H1 (cell line): ENCODE data around the gene GTF2F2. TPM values are rescaled to one million over a fixed set of nuclear protein-coding genes. Genes with fewer than 3 reads are reported as not detected.

Experiments
- CTCF ChIA-PET: fragments of 300-600 bp; sonication (Branson Sonifier 250); formaldehyde crosslinking; loops from one replicate; lab custom pipeline; 2021; ENCODE audit not compliant: partially characterized antibody; lab: Charles Lee
- POLR2A ChIA-PET: fragments of 300-600 bp; sonication (Branson Sonifier 250); formaldehyde crosslinking; loops from one replicate; lab custom pipeline; 2021; ENCODE audit warnings: inconsistent platforms; ENCODE audit not compliant: partially characterized antibody; lab: Charles Lee
- DNase-seq, 2 experiments: peaks; one replicate each; pipeline versions ENCODE4 v3.0.0 to v3.0.0-alpha.2; 2010 to 2022; ENCODE audit warnings: low spot score in 2 of 2, low read depth in 1 of 2, mixed read lengths in 1 of 2
- FAIRE-seq: peaks from 2 replicates; lab custom pipeline; 2011; peaks lifted over from hg19 to GRCh38; lab: Jason Lieb, UNC
- H2AFZ ChIP-seq: 2 replicates; pipeline ENCODE4 v1.8.1; 2012; ENCODE audit warnings: low read length, inconsistent platforms
- H2AK5ac ChIP-seq: 2 replicates; pipeline ENCODE4 v1.6.1; 2013; ENCODE audit warnings: low read depth, low read length
- H2BK120ac ChIP-seq: replicated peaks from 2 replicates; pipeline ENCODE3; 2013; ENCODE audit warnings: low read depth, low read length, inconsistent platforms
- H2BK12ac ChIP-seq: 2 replicates; pipeline ENCODE4 v1.6.1; 2013; ENCODE audit warnings: low read depth, low read length
- H2BK15ac ChIP-seq: 2 replicates; pipeline ENCODE4 v1.6.1; 2013; ENCODE audit warnings: low read length
- H2BK20ac ChIP-seq: 2 replicates; pipeline ENCODE4 v1.6.1; 2013; ENCODE audit warnings: low read length
- H2BK5ac ChIP-seq: 2 replicates; pipeline ENCODE4 v1.6.1; 2013; ENCODE audit warnings: low read depth, low read length
- H3K14ac ChIP-seq: 2 replicates; pipeline ENCODE4 v1.6.1; 2013; ENCODE audit warnings: inconsistent platforms; ENCODE audit not compliant: insufficient read length
- H3K18ac ChIP-seq: 2 replicates; pipeline ENCODE4 v1.6.1; 2013; ENCODE audit warnings: low read length; ENCODE audit errors: extremely low read depth
- H3K23ac ChIP-seq: 2 replicates; pipeline ENCODE4 v1.6.1; 2013; ENCODE audit warnings: inconsistent platforms; ENCODE audit not compliant: insufficient read length
- H3K23me2 ChIP-seq: 2 replicates; pipeline ENCODE4 v1.6.1; 2013; ENCODE audit warnings: low read depth, low read length
- H3K27ac ChIP-seq: 2 replicates; pipeline ENCODE4 v1.6.1; 2011; ENCODE audit warnings: low read depth, low read length, inconsistent platforms
- H3K27me3 ChIP-seq, 4 experiments: replicated peaks in 1 of 4; 1 replicate in 1 of 4; 2 replicates in 3 of 4; pipeline versions ENCODE4 v1.6.1 to v1.8.1; 2011 to 2013; ENCODE audit warnings: low read length in 3 of 4, mild to moderate bottlenecking in 3 of 4, inconsistent platforms in 2 of 4, mixed read lengths in 2 of 4, moderate library complexity in 1 of 4; ENCODE audit not compliant: control insufficient read depth in 3 of 4, insufficient read depth in 3 of 4; ENCODE audit errors: extremely low read depth in 1 of 4
- H3K36me3 ChIP-seq, 4 experiments: 2 replicates each; pipeline versions ENCODE4 v1.6.1 to v1.8.1; 2011 to 2013; ENCODE audit warnings: mild to moderate bottlenecking in 4 of 4, low read length in 3 of 4, moderate library complexity in 2 of 4, control low read depth in 1 of 4, inconsistent platforms in 1 of 4; ENCODE audit not compliant: insufficient read depth in 4 of 4, control insufficient read depth in 2 of 4
- H3K4ac ChIP-seq: replicated peaks from 2 replicates; pipeline ENCODE3; 2013; ENCODE audit warnings: low read length, low read depth, mixed read lengths, inconsistent platforms; ENCODE audit not compliant: insufficient read length
- H3K4me1 ChIP-seq, 4 experiments: replicated peaks in 1 of 4; 1 replicate in 1 of 4; 2 replicates in 3 of 4; pipeline versions ENCODE4 v1.6.1 to v1.8.1; 2011 to 2013; ENCODE audit warnings: low read length in 3 of 4, inconsistent platforms in 2 of 4, mixed read lengths in 1 of 4; ENCODE audit not compliant: insufficient read depth in 4 of 4, control insufficient read depth in 3 of 4
- H3K4me2 ChIP-seq, 2 experiments: 2 replicates each; pipeline versions ENCODE4 v1.6.1 to v1.8.1; 2011 to 2013; ENCODE audit warnings: low read depth in 2 of 2, low read length in 2 of 2, control low read depth in 1 of 2, inconsistent platforms in 1 of 2, mild to moderate bottlenecking in 1 of 2; ENCODE audit not compliant: insufficient read depth in 1 of 2
- H3K4me3 ChIP-seq, 4 experiments: fragments of 200-600, 300-600 bp in 1 of 4; sonication (generic), shearing (Covaris generic), sonication (Bioruptor Twin) in 1 of 4; 2 replicates each; pipeline versions ENCODE4 v1.5.1 to v1.8.1; 2011 to 2016; ENCODE audit warnings: low read length in 4 of 4, low read depth in 3 of 4, control low read depth in 2 of 4, inconsistent platforms in 2 of 4, mild to moderate bottlenecking in 2 of 4, mixed read lengths in 1 of 4, moderate library complexity in 1 of 4; ENCODE audit not compliant: insufficient read depth in 2 of 4; ENCODE audit errors: extremely low read depth in 1 of 4
- H3K56ac ChIP-seq: replicated peaks from 2 replicates; pipeline ENCODE3; 2013; ENCODE audit warnings: low read depth, mild to moderate bottlenecking, mixed read lengths, low read length, inconsistent platforms; ENCODE audit not compliant: insufficient read length
- H3K79me1 ChIP-seq: 2 replicates; pipeline ENCODE4 v1.6.1; 2013; ENCODE audit warnings: low read depth, low read length, control low read depth
- H3K79me2 ChIP-seq, 2 experiments: 2 replicates each; pipeline versions ENCODE4 v1.6.1 to v1.8.1; 2012 to 2013; ENCODE audit warnings: low read length in 2 of 2, mild to moderate bottlenecking in 2 of 2, inconsistent platforms in 1 of 2; ENCODE audit not compliant: insufficient read depth in 2 of 2, control insufficient read depth in 1 of 2
- H3K9ac ChIP-seq, 4 experiments: replicated peaks in 1 of 4; 1 replicate in 1 of 4; 2 replicates in 3 of 4; pipeline versions ENCODE4 v1.6.1 to v1.8.1; 2011 to 2013; ENCODE audit warnings: low read depth in 3 of 4, low read length in 3 of 4, control low read depth in 2 of 4, mild to moderate bottlenecking in 2 of 4, moderate library complexity in 2 of 4, inconsistent platforms in 1 of 4; ENCODE audit errors: extremely low read depth in 1 of 4
- H3K9me3 ChIP-seq, 2 experiments: 2 replicates each; pipeline versions ENCODE4 v1.6.1 to v1.8.1; 2012 to 2013; ENCODE audit warnings: mild to moderate bottlenecking in 2 of 2, moderate library complexity in 2 of 2, control low read depth in 1 of 2, inconsistent platforms in 1 of 2, low read depth in 1 of 2, low read length in 1 of 2, mixed read lengths in 1 of 2; ENCODE audit not compliant: insufficient read depth in 2 of 2
- H4K20me1 ChIP-seq, 2 experiments: replicated peaks in 1 of 2; 2 replicates each; pipeline versions ENCODE3 to v1.8.1; 2011 to 2013; ENCODE audit warnings: inconsistent platforms in 2 of 2, low read length in 2 of 2, mild to moderate bottlenecking in 1 of 2; ENCODE audit not compliant: insufficient read depth in 2 of 2, control insufficient read depth in 1 of 2
- H4K5ac ChIP-seq: 2 replicates; pipeline ENCODE4 v1.6.1; 2013; ENCODE audit warnings: low read length, low read depth, mixed read lengths, inconsistent platforms; ENCODE audit not compliant: insufficient read length
- H4K8ac ChIP-seq: 2 replicates; pipeline ENCODE4 v1.8.0; 2013; ENCODE audit warnings: mild to moderate bottlenecking, moderate library complexity, low read length, inconsistent platforms; ENCODE audit not compliant: insufficient read depth; ENCODE audit errors: extremely low read depth
- H4K91ac ChIP-seq: replicated peaks from 2 replicates; pipeline ENCODE3; 2013; ENCODE audit warnings: low read length, mixed read lengths, inconsistent platforms; ENCODE audit not compliant: insufficient read length
- ASH2L ChIP-seq: fragments of 200-600, 300-600 bp; sonication (generic); IDR thresholded peaks from one replicate; pipeline ENCODE4 v1.7.1; 2017; ENCODE audit warnings: low read length
- CHD1 ChIP-seq: IDR thresholded peaks from 2 replicates; pipeline ENCODE4 v1.6.1; 2012; ENCODE audit warnings: low read depth, low read length, improper control_type of control experiment
- GABPA ChIP-seq: IDR thresholded peaks from 2 replicates; pipeline ENCODE4 v1.6.1; 2011; ENCODE audit warnings: mild to moderate bottlenecking, low read length, moderate library complexity, borderline replicate concordance; ENCODE audit not compliant: insufficient read depth
- NRF1 ChIP-seq: IDR thresholded peaks from 2 replicates; pipeline ENCODE4 v1.6.1; 2011; ENCODE audit warnings: mild to moderate bottlenecking, low read depth, low read length, improper control_type of control experiment
- RAD21 ChIP-seq, 2 experiments: IDR thresholded peaks in 1 of 2; conservative IDR thresholded peaks in 1 of 2; 2 replicates each; pipeline ENCODE4 v1.6.1; 2011; ENCODE audit warnings: low read depth in 2 of 2, low read length in 2 of 2, improper control_type of control experiment in 1 of 2, inconsistent platforms in 1 of 2, mild to moderate bottlenecking in 1 of 2, moderate library complexity in 1 of 2
- SAP30 ChIP-seq: fragments of 300-600 bp; sonication (generic); IDR thresholded peaks from 2 replicates; pipeline ENCODE4 v1.7.1; 2012; ENCODE audit warnings: low read length, moderate library complexity, mild to moderate bottlenecking, inconsistent platforms; ENCODE audit not compliant: insufficient read depth, insufficient replicate concordance
- SIX5 ChIP-seq: IDR thresholded peaks from 2 replicates; pipeline ENCODE4 v1.6.1; 2011; ENCODE audit warnings: mild to moderate bottlenecking, low read depth, low read length
- WGBS, 2 experiments: shearing (Covaris generic) in 1 of 2; methylation state at CpG; one replicate each; pipeline versions ENCODE4 v1.1.6 to v1.1.7; 2013 to 2015; ENCODE audit warnings: low lambda C conversion rate in 2 of 2, mixed read lengths in 2 of 2, inconsistent platforms in 1 of 2, low coverage in 1 of 2, missing lambda C conversion rate in 1 of 2; ENCODE audit not compliant: insufficient replicate concordance in 2 of 2, insufficient coverage in 1 of 2, insufficient read length in 1 of 2; ENCODE audit errors: extremely low coverage in 1 of 2, missing lambda C conversion rate in 1 of 2; 5-methylcytosine and 5-hydroxymethylcytosine counted together
- polyA plus RNA-seq, 7 experiments: library from polyadenylated mRNA; depleted of rRNA in 3 of 7; stranded (reverse) in 5 of 7; unstranded in 2 of 7; fragments of >200 nt in 5 of 7; fragments of 200-250 nt in 2 of 7; gene quantifications; 1 replicate in 5 of 7; 2 replicates in 1 of 7; 4 replicates in 1 of 7; pipeline versions ENCODE4 v1.2.1 to v1.2.3, GENCODE V29; 2011 to 2013; ENCODE audit warnings: missing spikeins in 2 of 7, mixed read lengths in 2 of 7
- total RNA-seq: library from RNA; stranded (reverse); fragmentation: NEBNext Ultra II Directional; extraction: Animal tissue kit (Norgen Biotek cat#: 25700); gene quantifications from 2 replicates; pipeline ENCODE4 v1.2.1, GENCODE V29; 2021

The GTF2F2 gene
- total and polyA plus RNA-seq, 2 of the 8 experiments (the other 6 are each of a cell fraction or from before 2014, with no cell fraction given): 10.8 to 31.1 TPM

DNA sequence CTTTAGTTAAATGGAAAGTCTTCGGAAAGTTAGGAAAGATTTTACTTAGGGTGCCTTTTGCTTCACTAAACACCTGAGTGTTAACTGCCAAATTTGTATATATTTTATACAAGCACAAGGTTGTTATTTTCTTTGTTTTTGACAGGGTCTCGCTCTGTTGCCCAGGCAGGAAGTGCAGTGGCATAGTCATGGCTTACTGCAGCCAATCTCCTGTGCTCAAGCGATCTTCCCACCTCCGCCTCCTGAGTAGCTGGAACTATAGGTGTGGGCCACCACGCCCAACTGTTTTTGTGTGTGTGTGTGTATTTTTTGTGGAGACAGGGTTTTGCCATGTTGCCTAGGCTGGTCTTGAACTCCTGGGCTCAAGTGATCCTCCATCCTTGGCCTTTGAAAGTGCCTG, 64.4 kb downstream of the GTF2F2 start:
- H3K27ac ChIP-seq: no peak overlapping the region

More for the DNA sequence above, 64.4 kb downstream of the GTF2F2 start:
- Histone ChIP-seq H4K20me1 (no peaks in the 10 kb centered on the region), H3K18ac (no peak overlapping the region), H4K91ac (no peak overlapping the region), H2AK5ac (no peak overlapping the region), H2BK12ac (no peak overlapping the region), H3K36me3 (peaks cover 0 to 4% (median 0%) of the 10 kb centered on the region in 4 experiments; a peak in 1 of 8 replicates), H3K4ac (no peak overlapping the region), H3K4me1 (no peaks in the 10 kb centered on the region), H3K4me2 (no peak overlapping the region), H3K27me3 (no peaks in the 10 kb centered on the region), H4K5ac (no peak overlapping the region), H3K23ac (no peak overlapping the region), H2AFZ (no peak overlapping the region), H3K79me2 (no peaks in the 10 kb centered on the region), H3K9me3 (no peaks in the 10 kb centered on the region), H4K8ac (no peak overlapping the region), H2BK20ac (no peak overlapping the region), H3K14ac (no peak overlapping the region), H2BK120ac (no peak overlapping the region), H2BK5ac (no peak overlapping the region), H3K9ac (no peak overlapping the region), H3K23me2 (no peaks in the 10 kb centered on the region), H3K4me3 (no peak overlapping the region), H3K79me1 (peaks cover 3% of the 10 kb centered on the region; the same call in 1 of the 2 replicates), H3K56ac (no peak overlapping the region), H2BK15ac (no peak overlapping the region)
- TF ChIP-seq GABPA: no peak
- TF ChIP-seq SAP30: no peak
- TF ChIP-seq RAD21 (IDR thresholded peaks at IDR 0.05 in 1 of 2, conservative IDR thresholded peaks at IDR 0.05 in 1 of 2; ENCODE audit: low read depth in 2 of 2, low read length in 2 of 2): no peak
- TF ChIP-seq CHD1: no peak
- no peak for TF ChIP-seq ASH2L
- no peak for TF ChIP-seq SIX5
- TF ChIP-seq NRF1: no peak
- DNase-seq: no peak
- FAIRE-seq: no peak
- 86% methylated on average over 5 of the region's 5 CpGs; no CpG with 5 or more reads in 1 of the 2 experiments for WGBS, 2 experiments
- POLR2A ChIA-PET: interaction anchor here (1.1 kb wide), 1 partner anchor 21 kb away, joined by 3 read pairs; no protein-coding TSS in a partner anchor
- CTCF ChIA-PET: interaction anchor here (1.0 kb wide), 1 partner anchor 96 kb away, joined by 3 read pairs; no protein-coding TSS in a partner anchor
